Gastrocnemius medialis (tissue), 4 donors: ENCODE results near the gene ITGA11.

Source experiments
- POLR2A ChIP-seq, 2 donors: fragments of 450-650 bp; IDR thresholded peaks; one replicate each; pipeline ENCODE4 v1.6.1; 2017; ENCODE audit warnings: antibody characterized with exemption in 2 of 2, mild to moderate bottlenecking in 2 of 2, moderate library complexity in 2 of 2
- TF ChIP-seq, protein P1 (sequence below), 5 experiments: fragments of 450-650 bp in 3 of 5; fragments of 200-600 bp in 2 of 5; sonication (generic) in 2 of 5; IDR thresholded peaks in 4 of 5; conservative IDR thresholded peaks in 1 of 5; 1 replicate in 4 of 5; 2 replicates in 1 of 5; pipeline ENCODE4 v1.5.1; 2016 to 2019; ENCODE audit warnings: antibody characterized with exemption in 5 of 5, mild to moderate bottlenecking in 3 of 5, moderate library complexity in 3 of 5

DNA sequence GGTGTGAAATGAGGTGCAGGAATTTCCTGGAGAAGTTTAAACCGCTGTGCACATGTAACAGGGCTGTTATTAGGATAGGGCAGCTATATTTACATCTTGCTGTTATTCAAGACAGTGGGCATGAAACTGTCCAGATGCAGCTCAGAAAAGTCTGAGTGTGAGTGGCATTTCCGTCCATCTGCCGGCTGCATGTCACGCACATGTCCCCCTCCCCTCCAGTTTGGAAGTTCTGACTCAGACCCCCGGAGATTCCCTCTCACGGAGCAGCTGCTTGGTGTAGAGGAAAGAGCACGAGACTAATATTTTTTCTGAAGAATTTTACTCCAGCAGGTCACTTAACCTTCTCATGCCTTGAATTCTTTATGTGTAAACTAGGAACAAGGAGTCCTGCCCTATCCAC, 84.6 kb downstream of the ITGA11 start:
- TF ChIP-seq, protein P1, sequence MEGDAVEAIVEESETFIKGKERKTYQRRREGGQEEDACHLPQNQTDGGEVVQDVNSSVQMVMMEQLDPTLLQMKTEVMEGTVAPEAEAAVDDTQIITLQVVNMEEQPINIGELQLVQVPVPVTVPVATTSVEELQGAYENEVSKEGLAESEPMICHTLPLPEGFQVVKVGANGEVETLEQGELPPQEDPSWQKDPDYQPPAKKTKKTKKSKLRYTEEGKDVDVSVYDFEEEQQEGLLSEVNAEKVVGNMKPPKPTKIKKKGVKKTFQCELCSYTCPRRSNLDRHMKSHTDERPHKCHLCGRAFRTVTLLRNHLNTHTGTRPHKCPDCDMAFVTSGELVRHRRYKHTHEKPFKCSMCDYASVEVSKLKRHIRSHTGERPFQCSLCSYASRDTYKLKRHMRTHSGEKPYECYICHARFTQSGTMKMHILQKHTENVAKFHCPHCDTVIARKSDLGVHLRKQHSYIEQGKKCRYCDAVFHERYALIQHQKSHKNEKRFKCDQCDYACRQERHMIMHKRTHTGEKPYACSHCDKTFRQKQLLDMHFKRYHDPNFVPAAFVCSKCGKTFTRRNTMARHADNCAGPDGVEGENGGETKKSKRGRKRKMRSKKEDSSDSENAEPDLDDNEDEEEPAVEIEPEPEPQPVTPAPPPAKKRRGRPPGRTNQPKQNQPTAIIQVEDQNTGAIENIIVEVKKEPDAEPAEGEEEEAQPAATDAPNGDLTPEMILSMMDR (IDR thresholded peaks at IDR 0.05 in 4 of 5, conservative IDR thresholded peaks at IDR 0.05 in 1 of 5), result no peak
- TF ChIP-seq POLR2A (IDR thresholded peaks at IDR 0.05), result no peak
